AG20443 (cell line): ENCODE results near the gene YARS2.

Experiments
- DNase-seq: peaks from one replicate; pipeline ENCODE4 v3.0.0; 2012; ENCODE audit warnings: low spot score, mixed read lengths

Gene YARS2

GRCh38 chr12:32755654-32756475, at the start of gene YARS2:
Gene YARS2 (minus strand): TSS chr12:32755897. CDS start chr12:32755874, 23 bp downstream.
- DNase-seq: peak; percentile 95

GRCh38 chr12:32804301-32804700, 48.6 kb upstream of the YARS2 start:
- no peak for DNase-seq

GRCh38 chr12:32801269-32801980, 45.7 kb upstream of the YARS2 start:
- no peak for DNase-seq

GRCh38 chr12:32794281-32794680, 38.6 kb upstream of the YARS2 start:
- DNase-seq: no peak

- no peak for DNase-seq
Measured at GRCh38 chr12:32789916-32790315, 34.2 kb upstream of the YARS2 start.

GRCh38 chr12:32789446-32789845, 33.7 kb upstream of the YARS2 start:
- no peak for DNase-seq

- DNase-seq: no peak
Measured at GRCh38 chr12:32788405-32788804, 32.7 kb upstream of the YARS2 start.

- DNase-seq: no peak
Measured at GRCh38 chr12:32785557-32785956, 29.9 kb upstream of the YARS2 start.

- DNase-seq: no peak
Measured at GRCh38 chr12:32783029-32783428, 27.3 kb upstream of the YARS2 start.

GRCh38 chr12:32780071-32780470, 24.4 kb upstream of the YARS2 start:
- no peak for DNase-seq

GRCh38 chr12:32777691-32778175, 22.0 kb upstream of the YARS2 start:
- DNase-seq: no peak

GRCh38 chr12:32777159-32777558, 21.5 kb upstream of the YARS2 start:
- no peak for DNase-seq

- DNase-seq: no peak
Measured at GRCh38 chr12:32776258-32776657, 20.6 kb upstream of the YARS2 start.

GRCh38 chr12:32773691-32774090, 18.0 kb upstream of the YARS2 start:
- no peak for DNase-seq

GRCh38 chr12:32770141-32770540, 14.4 kb upstream of the YARS2 start:
- DNase-seq: no peak

GRCh38 chr12:32768518-32768917, 12.8 kb upstream of the YARS2 start:
- DNase-seq: no peak

GRCh38 chr12:32765906-32766305, 10.2 kb upstream of the YARS2 start:
- no peak for DNase-seq

- no peak for DNase-seq
Measured at GRCh38 chr12:32761716-32762115, 6.0 kb upstream of the YARS2 start.

GRCh38 chr12:32757157-32757556, 1.5 kb upstream of the YARS2 start:
- no peak for DNase-seq

- no peak for DNase-seq
Measured at GRCh38 chr12:32756476-32757066, 874 bp upstream of the YARS2 start.

GRCh38 chr12:32755051-32755653, 545 bp downstream of the YARS2 start:
- DNase-seq: peak; percentile 70

GRCh38 chr12:32754111-32754510, 1.6 kb downstream of the YARS2 start:
- no peak for DNase-seq
